Left lung (tissue), 10 donors: ENCODE measurements around the gene FBXL7. TPM values are rescaled to one million over a fixed set of nuclear protein-coding genes. Genes with fewer than 3 reads are reported as not detected.

Experiments
- ATAC-seq: fragments of 200-7000 bp; cut with Tn5 transposase; one replicate; pipeline ENCODE4 v1.9.1; 2020; ENCODE audit warnings: moderate library complexity
- DNase-seq, 4 donors: peaks; one replicate each; pipeline ENCODE4 v3.0.0-alpha.2; 2013 to 2020
- H3K27ac ChIP-seq, 2 donors: fragments of 200-600 bp; sonication (generic) in 1 of 2; one replicate each; pipeline versions ENCODE4 v1.5.0 to v1.8.0; 2020 to 2021
- H3K27me3 ChIP-seq, 2 donors: fragments of 200-600 bp; sonication (generic) in 1 of 2; one replicate each; pipeline versions ENCODE4 v1.5.0 to v1.8.0; 2020 to 2021
- H3K36me3 ChIP-seq, 2 donors: fragments of 200-600 bp; sonication (generic) in 1 of 2; one replicate each; pipeline versions ENCODE4 v1.5.0 to v1.8.0; 2020 to 2021
- H3K4me1 ChIP-seq, 2 donors: fragments of 200-600 bp; one replicate each; pipeline ENCODE4 v1.8.0; 2021
- H3K4me3 ChIP-seq, 2 donors: fragments of 200-600 bp; sonication (generic) in 1 of 2; one replicate each; pipeline versions ENCODE4 v1.5.0 to v1.8.0; 2020 to 2021; ENCODE audit warnings: mild to moderate bottlenecking in 1 of 2
- H3K9me3 ChIP-seq, 2 donors: fragments of 200-600 bp; sonication (generic) in 1 of 2; one replicate each; pipeline versions ENCODE4 v1.5.0 to v1.8.0; 2020 to 2021
- CTCF ChIP-seq, 2 donors: fragments of 200-600 bp; sonication (generic) in 1 of 2; IDR thresholded peaks; one replicate each; pipeline versions ENCODE4 v1.5.0 to v1.8.0; 2021; ENCODE audit warnings: antibody characterized with exemption in 2 of 2
- intact Hi-C, 2 donors: fragments of 100-400 bp; cut with DNase I; formaldehyde crosslinking; loops; one replicate each; pipeline versions ENCODE4 v1.11.2 to v1.14.2; 2022
- polyA plus RNA-seq, 6 donors: library from polyadenylated mRNA; unstranded; fragments of 120-200 nt; gene quantifications; one replicate each; pipeline ENCODE4 v1.2.1, GENCODE V29; 2013; ENCODE audit not compliant: insufficient read length in 6 of 6
- total RNA-seq, 2 donors: library from RNA; stranded (reverse); fragmentation: NEBNext Ultra II Directional; extraction: Animal tissue kit (Norgen Biotek cat#: 25700); gene quantifications; one replicate each; pipeline ENCODE4 v1.2.1, GENCODE V29; 2021
- donor health status: DM: no; HTN: yes; CAD: no.
- donor health status: DM: no; HTN: no; CAD: no.

The FBXL7 gene
- total and polyA plus RNA-seq, 8 donors = 12.0 to 32.4 (median 28.1) TPM

GRCh38 chr5:15647251-15647650 lies 147.3 kb downstream of the FBXL7 start:
- no peak for DNase-seq
- ATAC-seq = no peak
- intact Hi-C loops = no loop called here
- H3K27ac ChIP-seq = no peak overlapping the region
- H3K4me1 ChIP-seq = peaks cover 0 to 5% of the 10 kb centered on the region in 2 donors
- no peak for TF ChIP-seq CTCF (IDR thresholded peaks at IDR 0.05)
- H3K36me3 ChIP-seq = no peaks in the 10 kb centered on the region
- H3K27me3 ChIP-seq = no peaks in the 10 kb centered on the region
- H3K4me3 ChIP-seq = no peak overlapping the region
- peaks cover 0 to 15% of the 10 kb centered on the region in 2 donors for H3K9me3 ChIP-seq

- H3K27ac ChIP-seq = no peak overlapping the region
- H3K36me3 ChIP-seq = no peaks in the 10 kb centered on the region
- no peak for ATAC-seq
- no peaks in the 10 kb centered on the region for H3K27me3 ChIP-seq
- TF ChIP-seq CTCF (IDR thresholded peaks at IDR 0.05) = no peak
- intact Hi-C loops = no loop called here
- H3K9me3 ChIP-seq = peaks cover 0 to 18% of the 10 kb centered on the region in 2 donors
- DNase-seq = no peak
- peaks cover 0 to under 1% of the 10 kb centered on the region in 2 donors for H3K4me1 ChIP-seq
- no peak overlapping the region for H3K4me3 ChIP-seq
Measured at GRCh38 chr5:15650266-15650665, 150.3 kb downstream of the FBXL7 start.

GRCh38 chr5:15654779-15655178 lies 154.8 kb downstream of the FBXL7 start:
- no peaks in the 10 kb centered on the region for H3K4me1 ChIP-seq
- no peak overlapping the region for H3K4me3 ChIP-seq
- no peak for ATAC-seq
- H3K9me3 ChIP-seq = peaks cover 0 to 16% of the 10 kb centered on the region in 2 donors
- TF ChIP-seq CTCF (IDR thresholded peaks at IDR 0.05) = no peak
- intact Hi-C loops = no loop called here
- DNase-seq = no peak
- H3K36me3 ChIP-seq = no peaks in the 10 kb centered on the region
- no peak overlapping the region for H3K27ac ChIP-seq
- H3K27me3 ChIP-seq = no peaks in the 10 kb centered on the region

- no peak for TF ChIP-seq CTCF (IDR thresholded peaks at IDR 0.05)
- H3K4me3 ChIP-seq = no peak overlapping the region
- DNase-seq (no peak), ATAC-seq (no peak)
- no peaks in the 10 kb centered on the region for H3K4me1 ChIP-seq
- H3K9me3 ChIP-seq = peaks cover 0 to 16% of the 10 kb centered on the region in 2 donors
- no peak overlapping the region for H3K27ac ChIP-seq
- intact Hi-C loops = no loop called here
- H3K27me3 ChIP-seq = no peaks in the 10 kb centered on the region
- H3K36me3 ChIP-seq = no peaks in the 10 kb centered on the region
Measured at GRCh38 chr5:15655683-15656082, 155.7 kb downstream of the FBXL7 start.

- Histone ChIP-seq H3K27me3 (no peaks in the 10 kb centered on the region), H3K4me1 (no peaks in the 10 kb centered on the region), H3K9me3 (peaks cover 0 to 17% of the 10 kb centered on the region in 2 donors), H3K36me3 (no peaks in the 10 kb centered on the region), H3K4me3 (no peak overlapping the region), H3K27ac (no peak overlapping the region)
- no peak for TF ChIP-seq CTCF (IDR thresholded peaks at IDR 0.05)
- ATAC-seq = no peak
- no peak for DNase-seq
- intact Hi-C loops = no loop called here
Measured at GRCh38 chr5:15664961-15665360, 165.0 kb downstream of the FBXL7 start.
